Tibial nerve (tissue), 4 donors: Measurements from ENCODE around the gene RAET1E. TPM values are rescaled to one million over a fixed set of nuclear protein-coding genes. Genes with fewer than 3 reads are reported as not detected.

Experiments
- DNase-seq, 2 donors: peaks; one replicate each; pipeline ENCODE4 v3.0.0-alpha.2; 2019; ENCODE audit warnings: low spot score in 2 of 2
- H3K27ac ChIP-seq, 4 donors: fragments of 200-600 bp; sonication (generic) in 3 of 4; one replicate each; pipeline ENCODE4 v1.5.1; 2017 to 2019; ENCODE audit warnings: mild to moderate bottlenecking in 1 of 4
- H3K27me3 ChIP-seq, 2 donors: fragments of 200-600 bp; sonication (generic) in 1 of 2; one replicate each; pipeline versions ENCODE4 v1.5.1 to v1.6.0; 2017 to 2019
- H3K36me3 ChIP-seq, 3 donors: fragments of 200-600 bp; sonication (generic); one replicate each; pipeline ENCODE4 v1.5.1; 2018 to 2019
- H3K4me1 ChIP-seq, 4 donors: fragments of 200-600 bp; sonication (generic) in 3 of 4; one replicate each; pipeline ENCODE4 v1.5.1; 2017 to 2019
- H3K4me3 ChIP-seq, 4 donors: fragments of 200-600 bp; sonication (generic) in 3 of 4; one replicate each; pipeline ENCODE4 v1.5.1; 2017 to 2019; ENCODE audit warnings: mild to moderate bottlenecking in 1 of 4, moderate library complexity in 1 of 4
- H3K9me3 ChIP-seq, 4 donors: fragments of 200-600 bp; sonication (generic) in 3 of 4; one replicate each; pipeline ENCODE4 v1.5.1; 2017 to 2019
- EP300 ChIP-seq, 2 donors: sonication (generic); formaldehyde crosslinking; IDR thresholded peaks; one replicate each; pipeline ENCODE4 v1.6.1; 2017; ENCODE audit warnings: antibody characterized with exemption in 2 of 2, mild to moderate bottlenecking in 1 of 2
- POLR2A ChIP-seq, 2 donors: fragments of 450-650 bp; IDR thresholded peaks; one replicate each; pipeline ENCODE4 v1.6.1; 2017; ENCODE audit warnings: antibody characterized with exemption in 2 of 2, mild to moderate bottlenecking in 2 of 2, moderate library complexity in 2 of 2
- WGBS, 2 donors: methylation state at CpG; one replicate each; pipeline ENCODE4 v1.1.5; 2018; 5-methylcytosine and 5-hydroxymethylcytosine counted together
- total RNA-seq, 4 donors: library from RNA; depleted of rRNA; stranded (reverse); fragments of >200 nt; gene quantifications; one replicate each; pipeline ENCODE4 v1.1.0, GENCODE V29; 2016
- TF ChIP-seq, protein P1 (sequence below), 5 experiments: fragments of 200-600 bp in 3 of 5; fragments of 450-650 bp in 2 of 5; sonication (generic) in 3 of 5; IDR thresholded peaks; one replicate each; pipeline ENCODE4 v1.5.1; 2016 to 2019; ENCODE audit warnings: antibody characterized with exemption in 5 of 5, mild to moderate bottlenecking in 3 of 5, moderate library complexity in 2 of 5

Gene RAET1E
- total RNA-seq, 4 donors from 2014 or later = 0.30 to 1.6 (median 0.44) TPM; not detected in 1

DNA sequence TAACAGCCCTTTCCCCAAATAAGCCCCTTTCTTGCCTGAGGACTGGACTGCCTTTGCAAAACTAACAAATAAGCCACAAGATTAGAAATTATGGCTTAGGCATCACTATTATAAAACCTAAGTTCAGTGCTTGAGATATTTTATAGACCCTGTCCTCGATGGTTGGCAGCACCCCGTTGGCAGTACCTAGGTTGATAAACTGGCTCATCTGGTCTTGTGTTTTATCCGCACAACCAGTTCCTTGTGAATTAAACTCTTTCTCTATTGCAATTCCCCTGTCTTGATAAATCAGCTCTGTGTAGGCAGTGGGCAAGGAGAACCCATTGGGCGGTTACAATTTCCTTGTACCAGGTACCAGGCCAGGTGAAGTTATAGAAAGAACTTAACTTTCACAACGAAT lies 40.4 kb downstream of the RAET1E start:
- no peak for TF ChIP-seq POLR2A (IDR thresholded peaks at IDR 0.05)
- TF ChIP-seq, protein P1, sequence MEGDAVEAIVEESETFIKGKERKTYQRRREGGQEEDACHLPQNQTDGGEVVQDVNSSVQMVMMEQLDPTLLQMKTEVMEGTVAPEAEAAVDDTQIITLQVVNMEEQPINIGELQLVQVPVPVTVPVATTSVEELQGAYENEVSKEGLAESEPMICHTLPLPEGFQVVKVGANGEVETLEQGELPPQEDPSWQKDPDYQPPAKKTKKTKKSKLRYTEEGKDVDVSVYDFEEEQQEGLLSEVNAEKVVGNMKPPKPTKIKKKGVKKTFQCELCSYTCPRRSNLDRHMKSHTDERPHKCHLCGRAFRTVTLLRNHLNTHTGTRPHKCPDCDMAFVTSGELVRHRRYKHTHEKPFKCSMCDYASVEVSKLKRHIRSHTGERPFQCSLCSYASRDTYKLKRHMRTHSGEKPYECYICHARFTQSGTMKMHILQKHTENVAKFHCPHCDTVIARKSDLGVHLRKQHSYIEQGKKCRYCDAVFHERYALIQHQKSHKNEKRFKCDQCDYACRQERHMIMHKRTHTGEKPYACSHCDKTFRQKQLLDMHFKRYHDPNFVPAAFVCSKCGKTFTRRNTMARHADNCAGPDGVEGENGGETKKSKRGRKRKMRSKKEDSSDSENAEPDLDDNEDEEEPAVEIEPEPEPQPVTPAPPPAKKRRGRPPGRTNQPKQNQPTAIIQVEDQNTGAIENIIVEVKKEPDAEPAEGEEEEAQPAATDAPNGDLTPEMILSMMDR (IDR thresholded peaks at IDR 0.05) = no peak
- no peak for TF ChIP-seq EP300 (IDR thresholded peaks at IDR 0.05)
- H3K4me1 ChIP-seq = peaks cover 0 to 20% (median under 1%) of the 10 kb centered on the region in 4 donors
- no peaks in the 10 kb centered on the region for H3K36me3 ChIP-seq
- 91 to 94% methylated on average over 5 of the region's 5 CpGs for WGBS, 2 donors
- no peaks in the 10 kb centered on the region for H3K27me3 ChIP-seq
- H3K9me3 ChIP-seq = no peaks in the 10 kb centered on the region
- H3K4me3 ChIP-seq = no peak overlapping the region
- no peak for DNase-seq
- no peak overlapping the region for H3K27ac ChIP-seq

DNA sequence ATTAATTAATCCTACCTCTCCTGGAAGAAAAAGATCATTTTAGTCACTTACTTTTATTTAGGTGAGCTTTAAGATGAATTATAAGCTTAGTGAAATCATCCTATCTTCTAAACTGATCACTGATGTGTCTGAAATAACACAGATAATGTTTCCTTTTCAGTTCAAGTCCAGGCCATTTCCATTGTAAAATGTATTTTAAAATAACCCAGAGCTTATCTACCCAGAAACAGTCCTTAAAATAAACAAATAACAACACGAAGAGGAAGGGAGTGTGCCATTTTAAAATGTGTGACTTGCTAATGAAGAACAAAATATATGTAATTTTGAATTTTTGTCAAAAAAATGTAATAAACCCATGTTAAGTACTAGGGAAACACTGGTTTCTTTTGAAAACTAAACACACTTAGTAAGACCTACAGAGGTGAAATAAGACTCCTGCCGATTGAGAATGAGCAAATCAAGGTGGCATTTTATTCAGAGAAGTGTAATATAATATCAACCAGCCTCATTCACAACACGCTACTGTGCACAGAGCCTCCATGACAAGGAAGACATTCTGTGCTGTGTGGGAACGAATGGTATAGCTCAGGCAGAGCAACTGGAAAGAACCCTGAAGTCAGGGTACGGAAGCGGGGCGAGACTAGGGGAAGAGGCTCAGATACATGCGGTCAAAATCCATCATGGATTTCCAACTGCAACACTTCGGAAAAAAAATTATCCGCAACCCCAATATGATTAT lies 41.5 kb downstream of the RAET1E start:
- peaks cover 0 to 10% (median 0%) of the 10 kb centered on the region in 4 donors for H3K4me1 ChIP-seq
- H3K4me3 ChIP-seq = no peak overlapping the region
- TF ChIP-seq, protein P1 (IDR thresholded peaks at IDR 0.05) = no peak
- no peak for TF ChIP-seq EP300 (IDR thresholded peaks at IDR 0.05)
- TF ChIP-seq POLR2A (IDR thresholded peaks at IDR 0.05) = no peak
- WGBS, 2 donors = 90 to 91% methylated on average over 10 of the region's 10 CpGs
- H3K27ac ChIP-seq = no peak overlapping the region
- DNase-seq = no peak
- peaks cover 0 to 10% (median 0%) of the 10 kb centered on the region in 3 donors for H3K36me3 ChIP-seq
- no peaks in the 10 kb centered on the region for H3K9me3 ChIP-seq
- no peaks in the 10 kb centered on the region for H3K27me3 ChIP-seq

DNA sequence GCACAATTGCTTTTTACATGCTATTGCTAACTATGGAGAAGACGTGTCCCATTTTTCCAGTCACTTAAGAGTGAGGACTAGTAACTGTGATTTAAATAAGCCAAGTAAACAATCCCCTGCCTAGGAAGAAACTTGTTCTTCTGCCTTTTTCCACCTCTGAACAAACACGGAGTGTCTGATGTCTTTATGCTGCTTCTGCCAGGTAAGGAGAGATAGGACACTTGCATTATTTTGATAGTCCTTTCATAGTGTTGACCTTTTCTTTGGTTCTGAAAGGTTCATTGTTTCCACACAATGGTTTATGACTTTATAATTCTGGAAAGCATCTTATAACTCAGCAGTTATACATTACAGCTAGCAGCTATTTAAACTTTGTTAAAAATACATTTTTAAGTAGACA lies 42.2 kb downstream of the RAET1E start:
- peaks cover 0 to 17% (median 0%) of the 10 kb centered on the region in 3 donors for H3K36me3 ChIP-seq
- H3K27me3 ChIP-seq = no peaks in the 10 kb centered on the region
- no peak for DNase-seq
- 74 to 80% methylated on average over 2 of the region's 2 CpGs for WGBS, 2 donors
- H3K4me1 ChIP-seq = peaks cover 0 to 3% (median 0%) of the 10 kb centered on the region in 4 donors
- H3K27ac ChIP-seq = no peak overlapping the region
- no peak overlapping the region for H3K4me3 ChIP-seq
- H3K9me3 ChIP-seq = no peaks in the 10 kb centered on the region
- TF ChIP-seq EP300 (IDR thresholded peaks at IDR 0.05) (no peak), POLR2A (IDR thresholded peaks at IDR 0.05) (no peak)
- TF ChIP-seq, protein P1 (IDR thresholded peaks at IDR 0.05) = no peak

DNA sequence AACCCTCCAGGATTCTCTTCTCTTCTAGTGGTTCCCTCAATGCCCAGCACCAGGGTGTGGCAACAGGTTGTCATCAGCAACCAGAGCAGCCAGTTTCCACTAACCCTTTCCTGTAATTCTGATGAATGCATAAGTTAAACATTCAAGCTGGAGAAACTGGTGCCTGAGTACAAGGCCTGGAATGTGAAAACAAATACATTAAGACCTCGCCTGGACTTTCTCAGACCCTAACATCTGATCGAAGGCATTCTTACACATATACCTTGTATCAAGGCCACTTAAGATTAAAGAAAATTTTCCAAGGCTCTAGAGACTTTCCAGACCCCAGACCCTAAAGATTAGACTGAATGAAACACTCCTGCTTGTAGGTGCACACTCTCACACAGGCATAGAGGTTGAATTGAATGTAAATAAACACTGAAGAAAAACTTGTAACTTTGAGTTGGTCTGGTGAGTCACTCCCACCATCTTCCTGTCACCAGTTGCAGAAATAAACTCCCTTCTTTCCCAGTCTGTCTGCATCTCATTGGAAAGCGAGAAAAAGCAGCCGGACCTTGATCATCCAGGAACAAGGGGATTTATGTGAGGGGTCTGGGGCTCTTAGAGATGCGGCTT lies 42.8 kb downstream of the RAET1E start:
- H3K27ac ChIP-seq = no peak overlapping the region
- H3K27me3 ChIP-seq = no peaks in the 10 kb centered on the region
- 83 to 89% methylated on average over 5 of the region's 5 CpGs for WGBS, 2 donors

More for the DNA sequence above, 42.8 kb downstream of the RAET1E start:
- Histone ChIP-seq H3K36me3 (peaks cover 0 to 20% (median 0%) of the 10 kb centered on the region in 3 donors), H3K4me1 (no peaks in the 10 kb centered on the region), H3K4me3 (no peak overlapping the region), H3K9me3 (no peaks in the 10 kb centered on the region)
- DNase-seq = no peak
- TF ChIP-seq, protein P1 (IDR thresholded peaks at IDR 0.05) = no peak
- no peak for TF ChIP-seq EP300 (IDR thresholded peaks at IDR 0.05)
